ENCODE results near the gene RNF214.
"Not testable (repeated sequence)": the region's sequence is repeated elsewhere in the genome, so short reads cannot be mapped to it uniquely, and the experiment has no call there.

The RNF214 gene

DNA sequence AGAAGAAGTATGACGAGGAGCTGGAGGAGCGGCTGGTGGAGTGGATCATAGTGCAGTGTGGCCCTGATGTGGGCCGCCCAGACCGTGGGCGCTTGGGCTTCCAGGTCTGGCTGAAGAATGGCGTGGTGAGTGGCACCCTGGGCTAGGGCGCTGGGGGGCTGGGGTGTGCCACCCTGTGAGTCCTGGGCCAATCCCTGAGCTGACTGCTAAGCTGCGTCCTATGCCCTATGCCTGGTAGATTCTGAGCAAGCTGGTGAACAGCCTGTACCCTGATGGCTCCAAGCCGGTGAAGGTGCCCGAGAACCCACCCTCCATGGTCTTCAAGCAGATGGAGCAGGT lies 29.4 kb upstream of the RNF214 start:
- TF ChIP-seq PAX5 (IDR thresholded peaks at IDR 0.05; ENCODE audit: insufficient read depth, low read length, severe bottlenecking) (no peak), POLR2AphosphoS5 (IDR thresholded peaks at IDR 0.05; ENCODE audit: low read depth, low read length) (no peak)
- no peak for FAIRE-seq
- no peak for DNase-seq (ENCODE audit: insufficient read length, low spot score)

DNA sequence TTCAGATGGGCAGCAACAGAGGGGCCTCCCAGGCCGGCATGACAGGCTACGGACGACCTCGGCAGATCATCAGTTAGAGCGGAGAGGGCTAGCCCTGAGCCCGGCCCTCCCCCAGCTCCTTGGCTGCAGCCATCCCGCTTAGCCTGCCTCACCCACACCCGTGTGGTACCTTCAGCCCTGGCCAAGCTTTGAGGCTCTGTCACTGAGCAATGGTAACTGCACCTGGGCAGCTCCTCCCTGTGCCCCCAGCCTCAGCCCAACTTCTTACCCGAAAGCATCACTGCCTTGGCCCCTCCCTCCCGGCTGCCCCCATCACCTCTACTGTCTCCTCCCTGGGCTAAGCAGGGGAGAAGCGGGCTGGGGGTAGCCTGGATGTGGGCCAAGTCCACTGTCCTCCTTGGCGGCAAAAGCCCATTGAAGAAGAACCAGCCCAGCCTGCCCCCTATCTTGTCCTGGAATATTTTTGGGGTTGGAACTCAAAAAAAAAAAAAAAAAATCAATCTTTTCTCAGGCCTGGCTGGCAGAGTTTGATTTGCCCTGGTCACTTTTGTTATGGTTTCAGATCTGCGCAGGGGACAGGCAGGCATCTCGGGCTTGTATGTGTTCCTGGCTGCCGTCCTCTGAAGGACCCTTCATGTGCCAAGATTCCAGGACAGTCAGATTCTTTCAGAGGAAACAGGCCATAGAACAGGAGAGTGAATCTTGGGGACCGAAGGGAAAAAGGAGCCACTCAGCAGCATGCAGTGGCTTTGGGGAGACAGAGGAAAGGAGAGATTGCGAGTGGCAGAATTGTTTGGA lies 28.0 kb upstream of the RNF214 start:
- TF ChIP-seq POU2F2 (IDR thresholded peaks at IDR 0.05; ENCODE audit: low read depth, low read length), result no peak
- TF ChIP-seq POLR2AphosphoS5 (IDR thresholded peaks at IDR 0.05; ENCODE audit: low read depth, low read length), result no peak
- no peak for TF ChIP-seq TAF1 (IDR thresholded peaks at IDR 0.05; ENCODE audit: low read depth, low read length)
- TF ChIP-seq PAX5 (IDR thresholded peaks at IDR 0.05; ENCODE audit: insufficient read depth, low read length, severe bottlenecking), result no peak
- TF ChIP-seq SPI1 (IDR thresholded peaks at IDR 0.05; ENCODE audit: low read depth, low read length), result no peak
- no peak for DNase-seq (ENCODE audit: insufficient read length, low spot score)
- FAIRE-seq, result no peak

DNA sequence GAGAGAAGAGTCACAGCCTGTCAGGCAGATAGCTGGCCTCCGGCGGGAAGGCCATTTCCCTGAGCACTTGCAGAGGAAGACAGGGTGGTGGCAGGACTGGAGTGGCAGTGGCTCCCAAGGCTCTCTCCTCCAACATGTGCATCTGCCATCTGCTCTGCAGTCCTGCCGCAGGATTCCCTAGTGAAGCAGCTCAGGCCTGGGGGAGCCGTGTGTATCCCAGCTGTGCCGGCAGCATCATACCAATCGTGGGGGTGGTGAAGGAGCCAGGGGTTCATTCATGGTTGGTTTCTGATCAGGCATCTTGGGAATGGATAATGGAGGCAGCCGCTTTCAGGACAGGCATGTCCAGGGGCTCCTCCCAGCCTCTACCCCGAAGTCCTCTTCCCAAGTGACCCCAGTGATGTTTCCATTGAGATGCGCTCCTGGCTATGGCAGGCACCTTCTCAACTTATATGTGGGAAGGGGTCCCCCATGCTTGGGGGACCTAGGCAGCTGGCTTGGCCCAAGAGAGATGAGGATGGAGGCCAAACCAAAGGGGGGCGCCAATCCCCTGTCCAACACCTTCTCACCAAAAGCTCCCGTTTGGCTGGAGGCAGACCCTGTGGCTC lies 27.2 kb upstream of the RNF214 start:
- TF ChIP-seq POU2F2 (IDR thresholded peaks at IDR 0.05; ENCODE audit: low read depth, low read length) (no peak), TAF1 (IDR thresholded peaks at IDR 0.05; ENCODE audit: low read depth, low read length) (no peak), PAX5 (IDR thresholded peaks at IDR 0.05; ENCODE audit: insufficient read depth, low read length, severe bottlenecking) (no peak), SPI1 (IDR thresholded peaks at IDR 0.05; ENCODE audit: low read depth, low read length) (no peak), POLR2AphosphoS5 (IDR thresholded peaks at IDR 0.05; ENCODE audit: low read depth, low read length) (no peak), POLR2A (IDR thresholded peaks at IDR 0.05; ENCODE audit: low read depth, low read length) (no peak)
- DNase-seq (ENCODE audit: insufficient read length, low spot score) (no peak), FAIRE-seq (peak; percentile 68)

DNA sequence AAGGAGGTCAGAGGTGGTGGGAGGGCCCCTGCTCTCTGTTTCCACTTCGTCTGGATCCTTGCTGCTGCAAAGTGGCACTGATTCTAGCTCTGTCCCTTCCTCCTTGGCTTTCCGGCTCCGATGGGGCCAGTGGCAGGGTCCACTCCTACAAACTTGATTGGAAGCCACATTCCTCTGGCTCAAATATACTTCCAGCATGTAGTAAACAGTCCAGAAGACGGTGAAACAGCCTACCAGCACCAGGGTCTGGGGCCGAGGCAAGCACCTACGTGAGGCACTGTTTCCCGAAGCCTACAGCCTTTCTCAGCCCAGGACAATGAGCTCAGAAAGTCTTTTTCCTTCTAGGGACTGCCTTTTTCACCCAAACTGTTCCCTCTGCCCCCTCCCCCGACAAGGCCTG lies 26.4 kb upstream of the RNF214 start:
- not testable (repeated sequence) for DNase-seq (ENCODE audit: insufficient read length, low spot score)
- peak; percentile 5 for FAIRE-seq

DNA sequence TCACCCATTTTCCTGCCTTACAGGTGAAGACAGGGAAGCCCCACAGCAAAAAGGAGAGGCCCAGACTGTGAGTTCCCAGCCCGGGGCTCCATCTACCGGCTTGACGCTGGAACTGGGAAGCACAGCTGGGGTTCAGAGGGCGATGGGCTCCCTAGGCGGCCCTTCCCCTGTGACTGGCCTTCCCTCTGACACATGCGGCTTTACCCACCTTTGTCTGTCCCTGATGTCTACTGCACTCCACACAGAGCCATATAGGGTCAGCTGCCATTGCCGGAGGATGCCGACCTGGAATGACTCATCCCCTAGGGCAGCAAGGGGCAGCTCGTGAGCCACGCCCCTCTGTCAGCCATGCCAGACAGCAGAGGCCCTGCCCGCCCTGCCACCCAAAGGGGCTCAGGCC lies 25.6 kb upstream of the RNF214 start:
- FAIRE-seq, result peak; percentile 80
- not testable (repeated sequence) for DNase-seq (ENCODE audit: insufficient read length, low spot score)

DNA sequence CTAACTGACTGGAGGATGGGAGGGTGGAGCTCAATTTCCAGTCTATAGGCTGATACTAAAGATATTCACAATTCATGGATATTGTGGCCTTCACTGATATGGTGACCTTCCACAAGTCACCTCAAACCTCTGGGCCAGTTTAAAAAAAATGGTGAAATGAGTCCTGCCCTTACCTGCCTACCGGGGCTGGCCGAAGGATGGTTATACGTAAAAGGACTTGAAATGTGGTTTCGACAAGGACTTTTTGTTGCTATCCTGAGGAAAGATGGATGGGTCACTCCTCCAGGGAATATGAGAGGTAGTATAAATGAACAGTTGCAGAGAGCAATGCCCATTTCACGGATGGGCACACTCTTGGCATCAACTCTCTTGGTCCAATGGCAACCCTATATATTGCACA lies 25.0 kb upstream of the RNF214 start:
- not testable (repeated sequence) for FAIRE-seq; DNase-seq (ENCODE audit: insufficient read length, low spot score)

DNA sequence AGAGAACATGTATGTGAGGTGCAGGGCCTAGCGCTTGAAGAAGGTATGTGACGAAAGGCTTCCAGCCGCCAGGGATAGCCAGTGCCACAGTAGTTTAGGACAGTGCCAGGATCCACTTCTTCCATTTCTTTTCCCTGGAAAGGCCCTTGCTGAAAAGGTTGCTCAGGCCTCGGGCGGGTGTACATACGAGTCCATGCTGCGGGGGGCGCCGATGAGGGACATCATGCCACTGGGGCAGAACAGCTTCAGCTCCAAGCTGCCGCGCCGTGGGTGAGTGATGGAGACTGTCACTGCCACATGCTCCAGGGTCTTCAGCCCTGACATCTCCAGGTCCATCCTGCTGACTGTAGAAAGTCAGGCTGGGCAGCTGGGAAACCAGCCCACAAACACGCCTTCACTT lies 23.8 kb upstream of the RNF214 start:
- not testable (repeated sequence) for DNase-seq (ENCODE audit: insufficient read length, low spot score)
- FAIRE-seq, result peak; percentile 26

DNA sequence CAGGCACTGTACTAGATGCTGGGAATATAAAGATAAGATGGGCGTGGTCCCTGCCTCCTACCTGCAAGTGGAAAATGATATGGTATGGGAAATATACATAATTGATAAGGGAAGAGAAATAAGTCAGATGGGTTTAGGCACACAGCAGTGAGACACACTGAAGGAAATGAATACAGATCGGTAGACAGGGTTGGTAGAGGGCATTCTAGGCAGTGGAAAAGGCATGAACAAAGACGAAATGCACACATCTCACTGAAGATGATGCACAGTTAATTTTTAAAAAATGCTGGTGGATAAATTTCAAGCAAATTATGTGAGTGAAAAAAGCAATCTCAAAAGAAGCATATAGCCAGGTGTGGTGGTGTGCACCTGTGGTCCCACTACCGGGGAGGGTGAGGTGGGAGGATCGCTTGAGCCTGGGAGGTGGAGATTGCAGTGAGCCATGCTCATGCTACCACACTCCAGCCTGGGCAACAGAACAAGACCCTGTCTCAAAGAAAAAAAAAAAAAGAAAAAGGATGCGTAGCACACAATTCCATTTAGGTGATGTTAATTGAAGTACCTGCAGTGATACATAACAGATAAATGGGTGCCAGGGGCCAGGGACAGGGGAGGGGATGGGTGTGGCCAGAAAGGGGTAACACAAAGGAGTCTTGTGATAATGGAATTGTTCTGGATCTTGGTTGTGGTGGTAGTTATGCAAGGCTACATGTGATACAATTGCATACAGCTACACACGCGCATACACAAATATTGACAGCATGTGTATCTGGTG lies 22.9 kb upstream of the RNF214 start:
- peak; percentile 47 for FAIRE-seq

DNA sequence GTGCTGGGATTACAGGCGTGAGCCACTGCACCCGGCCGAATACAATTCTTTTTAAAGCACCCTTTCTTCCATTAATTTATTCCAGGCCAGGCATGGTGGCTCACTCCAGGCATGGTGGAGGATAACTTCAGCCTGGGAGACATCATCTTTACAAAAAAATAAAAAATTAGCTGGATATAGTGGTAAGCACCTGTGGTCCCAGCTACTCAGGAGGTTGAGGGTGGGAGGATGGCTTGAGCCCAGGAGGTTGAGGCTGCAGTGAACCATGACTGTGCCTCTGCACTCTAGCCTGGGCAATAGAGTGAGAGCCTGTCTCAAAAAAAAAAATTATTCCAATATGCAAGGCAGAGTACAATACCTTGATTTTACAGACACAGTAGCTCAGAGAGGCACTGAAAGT lies 21.9 kb upstream of the RNF214 start:
- TF ChIP-seq POLR2AphosphoS5 (IDR thresholded peaks at IDR 0.05; ENCODE audit: low read depth, low read length), result no peak
- TF ChIP-seq PAX5 (IDR thresholded peaks at IDR 0.05; ENCODE audit: insufficient read depth, low read length, severe bottlenecking), result no peak
- TF ChIP-seq POU2F2 (IDR thresholded peaks at IDR 0.05; ENCODE audit: low read depth, low read length), result no peak
- no peak for TF ChIP-seq POLR2A (IDR thresholded peaks at IDR 0.05; ENCODE audit: low read depth, low read length)
- TF ChIP-seq SPI1 (IDR thresholded peaks at IDR 0.05; ENCODE audit: low read depth, low read length), result no peak
- no peak for TF ChIP-seq TAF1 (IDR thresholded peaks at IDR 0.05; ENCODE audit: low read depth, low read length)
- no peak for FAIRE-seq
- DNase-seq (ENCODE audit: insufficient read length, low spot score), result no peak

More for the DNA sequence above, 22.9 kb upstream of the RNF214 start:
- not testable (repeated sequence) for DNase-seq (ENCODE audit: insufficient read length, low spot score)

DNA sequence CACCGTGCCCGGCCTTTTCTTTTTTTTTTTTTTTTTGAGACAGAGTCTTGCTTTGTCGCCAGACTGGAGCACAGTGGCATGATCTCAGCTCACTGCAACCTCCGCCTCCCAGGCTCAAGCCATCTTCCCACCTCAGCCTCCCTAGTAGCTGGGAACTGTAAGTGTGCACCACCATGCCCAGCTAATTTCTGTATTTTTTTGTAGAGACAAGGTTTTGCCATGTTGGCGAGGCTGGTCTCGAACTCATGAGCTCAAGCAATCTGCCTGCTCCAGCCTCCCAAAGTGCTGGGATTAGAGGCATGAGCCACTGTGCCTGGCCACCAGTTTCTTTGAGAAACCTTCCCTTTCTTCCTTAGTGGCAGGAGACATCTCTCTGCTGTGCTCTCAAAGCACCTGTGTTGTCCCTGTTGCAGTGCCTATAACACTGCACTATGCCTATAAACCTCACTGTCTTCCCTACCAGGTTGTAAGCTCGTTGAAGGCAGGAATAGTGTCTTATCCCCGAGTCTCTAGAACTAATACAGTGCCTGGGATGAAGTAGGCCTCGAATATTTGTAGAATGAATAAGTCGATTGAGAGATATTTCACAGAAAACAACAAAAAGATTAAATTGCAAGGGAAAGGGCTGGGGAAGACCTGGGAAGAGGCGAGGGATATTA lies 19.6 kb upstream of the RNF214 start:
- no peak for DNase-seq (ENCODE audit: insufficient read length, low spot score)
- FAIRE-seq, result no peak
- TF ChIP-seq POLR2AphosphoS5 (IDR thresholded peaks at IDR 0.05; ENCODE audit: low read depth, low read length) (no peak), PAX5 (IDR thresholded peaks at IDR 0.05; ENCODE audit: insufficient read depth, low read length, severe bottlenecking) (no peak), SPI1 (IDR thresholded peaks at IDR 0.05; ENCODE audit: low read depth, low read length) (no peak), POU2F2 (IDR thresholded peaks at IDR 0.05; ENCODE audit: low read depth, low read length) (no peak), TAF1 (IDR thresholded peaks at IDR 0.05; ENCODE audit: low read depth, low read length) (no peak), POLR2A (IDR thresholded peaks at IDR 0.05; ENCODE audit: low read depth, low read length) (no peak)
